ENCODE data around the gene WNT5A.

Gene WNT5A

DNA sequence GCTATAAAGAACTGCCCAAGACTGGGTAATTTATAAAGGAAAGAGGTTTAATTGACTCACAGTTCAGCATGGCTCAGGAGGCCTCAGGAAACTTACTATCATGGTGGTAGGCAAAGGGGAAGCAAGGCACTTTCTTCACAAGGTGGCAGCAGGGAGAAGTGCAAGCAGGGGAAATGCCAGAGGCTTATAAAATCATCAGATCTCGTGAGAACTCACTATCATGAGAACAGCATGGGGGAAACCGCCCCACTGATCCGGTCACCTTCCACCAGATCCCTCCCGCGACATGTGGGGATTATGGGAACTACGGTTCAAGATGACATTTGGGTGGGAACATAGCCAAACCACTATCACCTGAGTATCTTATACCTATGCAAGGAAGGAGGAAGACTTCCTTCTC, 18.0 kb upstream of the WNT5A start:
- peak; percentile 55 for DNase-seq

DNA sequence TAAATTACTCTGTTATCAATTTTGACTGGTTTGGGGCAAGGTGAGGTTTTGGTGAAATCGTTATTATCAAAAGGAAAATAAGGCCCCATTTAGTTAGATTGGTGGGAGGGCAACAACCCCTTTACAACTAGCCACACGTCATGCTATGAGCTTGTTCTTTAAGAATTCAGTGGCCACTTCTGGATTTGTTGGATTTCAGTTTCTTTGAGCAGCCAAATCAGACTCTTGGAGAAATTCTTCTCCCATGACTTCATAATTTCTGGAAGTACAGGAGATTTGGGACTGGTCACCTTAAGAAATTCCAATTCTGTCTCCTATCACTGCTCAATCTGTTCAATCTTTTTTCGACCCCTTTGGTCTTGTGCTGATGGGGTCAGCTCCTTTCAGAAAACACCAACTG, 14.8 kb upstream of the WNT5A start:
- peak; percentile 32 for DNase-seq

DNA sequence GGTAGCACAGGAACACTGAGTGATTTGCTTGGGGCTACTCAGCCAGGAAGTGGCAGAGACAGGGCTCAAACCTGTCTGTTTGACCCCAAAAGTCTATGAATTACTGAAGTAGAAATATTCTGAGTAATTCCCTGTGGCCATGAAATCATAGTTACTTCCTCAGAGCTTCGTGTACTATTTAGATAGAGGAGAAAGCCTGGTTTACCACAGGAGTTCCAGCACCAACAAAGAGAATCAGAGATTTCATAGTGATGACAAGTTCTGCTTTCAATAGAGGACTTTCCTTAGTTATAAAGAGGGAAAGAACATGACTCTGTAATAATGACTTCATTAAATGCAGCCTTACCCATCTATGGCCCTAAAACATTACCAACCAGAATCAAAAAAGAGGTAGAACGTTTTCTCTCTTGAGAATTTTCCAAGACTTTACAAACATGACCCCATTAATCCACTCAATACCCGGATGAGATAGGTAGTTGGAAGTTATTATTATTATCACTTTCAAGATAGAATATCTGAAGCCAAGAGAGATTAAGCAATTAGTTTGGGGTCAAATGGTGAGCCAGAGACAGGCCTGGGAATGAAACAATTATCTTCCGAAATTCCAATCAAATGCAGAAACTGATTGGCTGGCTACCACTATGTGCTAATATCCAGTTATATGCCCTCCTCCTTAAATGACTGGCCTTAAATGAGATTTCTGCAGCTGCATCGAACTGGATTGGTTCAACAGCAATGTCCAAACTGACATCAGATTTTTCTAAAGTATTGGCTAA, 13.6 kb upstream of the WNT5A start:
- DNase-seq: no peak

DNA sequence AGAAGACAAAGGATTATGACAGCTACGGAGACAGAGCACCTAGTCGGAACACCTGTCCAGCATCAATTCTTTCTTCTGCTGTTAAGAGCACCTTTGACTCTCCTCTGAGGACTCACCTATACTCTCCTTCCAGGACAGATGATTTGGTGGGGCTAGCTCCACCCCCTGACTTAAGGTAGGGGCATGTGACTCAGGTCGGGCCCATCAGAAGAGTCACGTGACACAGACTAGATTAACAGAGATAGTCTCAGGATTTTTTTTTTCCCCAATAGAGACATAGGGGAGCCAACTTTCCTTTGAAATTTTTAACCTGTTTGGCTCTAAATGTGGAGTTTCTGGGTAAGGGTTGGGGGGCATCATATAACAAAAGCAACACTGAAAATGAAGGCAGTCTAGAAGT, 11.4 kb upstream of the WNT5A start:
- peak; percentile 28 for DNase-seq

DNA sequence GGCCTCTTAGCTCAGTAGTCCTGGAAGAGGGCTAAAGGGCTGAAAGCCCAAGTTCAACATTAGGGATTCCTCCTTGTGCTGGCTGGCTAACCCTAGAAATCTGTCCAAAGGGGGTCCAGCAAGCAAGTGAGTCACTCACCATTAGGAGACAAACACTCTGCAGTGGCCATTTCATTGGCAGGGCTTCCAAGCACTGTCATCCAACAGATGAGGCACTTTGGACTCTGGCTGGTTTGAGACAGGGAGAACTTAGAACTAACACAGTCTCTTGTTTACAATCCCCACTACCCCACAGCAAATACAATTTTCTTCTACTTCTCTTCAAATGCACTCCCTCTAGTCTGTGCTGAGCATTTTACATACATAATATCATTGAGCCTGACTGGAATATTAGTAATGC, 10.1 kb upstream of the WNT5A start:
- DNase-seq: peak; percentile 29

DNA sequence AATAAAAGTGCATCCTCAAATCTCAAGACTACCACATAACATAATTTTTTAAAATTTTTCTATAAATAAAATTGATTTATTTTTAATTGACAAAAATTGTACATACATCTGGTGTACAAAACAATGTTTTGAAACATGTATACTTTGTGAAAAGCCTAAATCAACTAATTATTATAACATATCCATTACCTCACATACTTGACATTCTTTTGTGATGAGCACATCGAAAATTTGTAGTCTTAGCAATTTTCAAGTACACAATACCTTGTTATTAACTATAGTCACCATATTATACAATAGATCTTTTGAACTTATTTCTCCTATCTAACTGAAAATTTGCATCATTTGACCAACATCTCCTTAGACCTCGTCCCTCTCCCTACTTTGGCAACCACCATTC, 7.9 kb upstream of the WNT5A start:
- DNase-seq: no peak

DNA sequence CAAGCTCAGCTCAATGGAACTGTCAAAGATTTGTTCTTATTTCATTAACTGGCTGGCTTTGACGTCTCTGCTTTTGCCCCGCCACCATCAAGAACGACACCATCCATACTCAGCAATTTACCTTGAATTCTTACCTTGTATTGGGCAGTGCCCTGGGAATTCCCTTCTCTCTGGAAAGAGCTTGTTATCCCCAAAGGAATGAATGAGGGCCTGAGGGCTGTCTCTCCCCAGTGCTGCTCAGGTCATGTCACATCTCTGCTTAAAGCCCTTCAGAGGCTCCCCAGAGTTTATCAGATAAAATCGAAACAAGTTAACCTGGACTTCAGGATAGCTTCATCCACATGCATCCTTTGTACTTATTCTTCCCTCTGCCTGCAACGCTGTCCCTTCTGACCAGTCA, 5.9 kb upstream of the WNT5A start:
- peak; percentile 76 for DNase-seq

DNA sequence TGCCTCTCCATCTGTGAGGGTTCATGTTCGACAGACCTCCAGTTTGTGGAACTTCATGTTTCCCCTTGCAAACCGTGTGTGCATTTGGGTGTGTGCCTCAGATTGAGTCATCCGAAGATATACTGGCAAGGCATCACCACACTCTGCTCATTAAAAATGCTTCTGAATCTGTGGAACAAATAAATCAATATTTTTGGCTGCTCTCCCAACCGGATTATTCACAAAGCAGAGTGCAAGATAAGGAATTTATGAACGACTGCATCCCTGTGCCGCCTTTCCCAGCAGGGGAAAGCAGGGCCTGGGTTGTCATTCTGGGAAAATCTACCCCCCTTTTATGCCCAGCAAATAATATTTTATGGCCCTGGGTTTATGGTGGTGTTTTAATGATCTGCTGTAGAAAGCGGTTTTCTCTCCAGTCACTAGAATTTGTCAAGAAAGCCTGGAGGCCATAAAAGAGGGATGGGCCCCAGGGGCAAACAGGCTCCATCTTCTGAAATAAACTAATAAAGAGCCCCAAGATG, 4.2 kb upstream of the WNT5A start:
- DNase-seq: no peak

DNA sequence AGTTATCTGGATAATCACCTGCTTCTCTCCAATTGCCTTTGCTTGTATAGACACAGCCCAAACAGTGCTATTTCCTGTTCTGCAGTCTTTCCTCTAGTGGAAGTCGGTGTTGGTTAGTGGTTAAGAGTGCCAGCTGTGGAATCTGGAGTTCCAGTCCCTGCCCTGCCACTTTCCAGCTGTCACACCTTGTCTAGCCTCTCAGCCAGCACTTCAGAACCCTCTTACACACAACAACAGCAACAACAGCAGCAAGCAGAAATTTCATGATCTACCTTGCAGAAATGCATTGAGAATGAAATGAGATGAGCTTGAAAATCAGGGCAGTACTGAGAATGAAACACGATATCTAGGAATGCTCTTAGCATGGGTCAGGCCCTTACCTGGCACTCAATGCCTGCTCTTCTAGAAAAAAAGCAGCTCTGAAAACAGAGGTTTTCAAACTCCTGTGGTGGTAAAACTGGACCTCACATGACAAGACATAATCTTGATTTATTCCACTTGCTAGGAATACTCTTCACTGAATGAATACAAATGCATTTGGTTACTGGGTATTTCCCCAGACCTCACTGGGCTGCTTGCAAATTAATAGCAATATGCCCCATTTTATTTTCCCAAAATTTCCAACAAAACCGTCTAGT, 3.3 kb upstream of the WNT5A start:
- peak; percentile 56 for DNase-seq

DNA sequence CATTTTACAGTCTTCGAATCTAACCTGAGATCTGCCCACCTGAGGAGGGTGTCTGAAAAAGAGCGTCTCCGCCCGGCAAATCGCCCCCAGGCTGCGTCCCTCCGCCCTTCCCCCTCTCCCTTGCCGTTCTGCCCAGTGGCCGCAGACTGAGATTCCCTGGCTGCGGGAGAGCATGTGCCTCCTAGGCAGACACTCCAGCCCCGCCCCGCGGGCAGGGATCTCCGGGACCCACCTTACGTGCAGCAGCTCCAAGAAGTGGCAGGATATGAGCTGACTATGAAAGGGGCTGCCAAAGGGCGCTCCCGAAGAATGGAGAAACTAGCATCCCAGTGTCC, 2.7 kb upstream of the WNT5A start:
- peak; percentile 89 for DNase-seq

DNA sequence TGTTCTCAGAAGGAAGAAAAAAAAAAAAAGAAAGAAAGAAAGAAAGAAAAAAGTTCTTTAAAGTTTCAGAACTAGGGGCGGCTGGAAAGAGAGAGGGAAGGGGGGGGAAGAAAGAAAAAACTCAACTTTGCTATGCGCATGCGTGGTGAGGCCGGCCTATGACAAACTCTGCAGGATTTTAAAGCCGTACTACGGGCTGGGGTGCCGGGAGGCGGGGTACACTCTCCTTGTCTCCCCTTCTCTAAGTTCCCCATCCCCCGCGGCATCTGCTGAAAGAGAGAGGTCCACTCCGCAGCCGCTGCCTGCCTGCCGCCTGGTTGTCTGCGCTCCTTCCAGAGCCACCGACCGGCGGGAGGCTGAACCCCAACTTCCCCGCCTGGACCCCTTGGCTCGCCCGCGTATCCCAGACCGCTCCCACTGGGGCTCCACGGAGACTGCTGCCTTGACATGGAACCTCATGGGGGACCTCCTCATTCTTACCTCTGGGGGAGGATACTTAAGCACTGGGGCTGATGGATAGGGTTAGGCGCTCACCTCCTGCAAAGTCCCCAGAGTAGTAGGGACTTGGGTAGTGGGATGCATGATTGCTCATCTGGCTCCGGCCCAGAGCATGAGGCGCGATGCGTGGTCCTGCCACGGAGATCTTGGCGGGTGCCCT, 1.4 kb upstream of the WNT5A start:
- DNase-seq: peak; percentile 70

DNA sequence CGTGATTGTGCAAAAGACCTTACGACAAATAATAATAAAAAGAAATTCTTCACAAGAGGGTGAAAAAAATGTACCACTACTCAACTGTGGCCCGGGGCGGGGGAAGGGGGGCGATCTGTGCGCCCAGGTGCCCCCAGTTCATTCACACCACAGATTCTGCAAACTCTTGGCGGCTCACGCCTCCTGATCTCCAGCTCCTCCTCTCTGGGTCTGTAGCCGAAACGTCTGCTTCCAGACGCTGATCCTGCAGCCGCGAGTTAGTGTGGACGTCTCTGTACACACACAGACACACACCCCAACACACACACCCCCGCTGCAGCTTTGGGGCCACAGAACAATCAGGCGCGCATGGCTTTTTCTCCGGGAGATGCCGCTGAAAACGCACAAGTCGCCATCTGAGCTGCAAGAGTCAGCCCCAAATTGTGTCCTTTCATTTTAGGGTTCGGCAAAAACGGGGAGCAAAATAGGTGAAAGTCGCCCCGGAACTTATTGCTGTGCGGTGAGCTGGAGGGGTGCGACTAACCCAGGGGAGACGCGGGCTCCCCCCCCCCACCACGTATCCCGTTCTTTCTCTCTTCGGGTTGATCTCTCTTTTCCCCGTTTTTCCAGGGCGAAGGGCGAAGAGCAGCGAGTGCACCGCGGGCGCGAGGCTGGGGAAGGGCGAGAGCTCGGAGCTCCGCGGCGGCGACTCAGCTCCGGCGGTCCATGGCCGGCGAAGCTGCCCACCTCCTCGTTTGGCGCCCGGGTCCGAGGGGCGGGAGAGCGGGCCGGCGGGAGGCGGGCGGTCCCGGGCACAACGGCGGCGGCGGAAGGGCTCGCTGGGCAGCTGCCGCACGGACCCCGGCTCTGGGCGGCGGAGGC, 505 bp upstream of the WNT5A start:
- peak; percentile 84 for DNase-seq

DNA sequence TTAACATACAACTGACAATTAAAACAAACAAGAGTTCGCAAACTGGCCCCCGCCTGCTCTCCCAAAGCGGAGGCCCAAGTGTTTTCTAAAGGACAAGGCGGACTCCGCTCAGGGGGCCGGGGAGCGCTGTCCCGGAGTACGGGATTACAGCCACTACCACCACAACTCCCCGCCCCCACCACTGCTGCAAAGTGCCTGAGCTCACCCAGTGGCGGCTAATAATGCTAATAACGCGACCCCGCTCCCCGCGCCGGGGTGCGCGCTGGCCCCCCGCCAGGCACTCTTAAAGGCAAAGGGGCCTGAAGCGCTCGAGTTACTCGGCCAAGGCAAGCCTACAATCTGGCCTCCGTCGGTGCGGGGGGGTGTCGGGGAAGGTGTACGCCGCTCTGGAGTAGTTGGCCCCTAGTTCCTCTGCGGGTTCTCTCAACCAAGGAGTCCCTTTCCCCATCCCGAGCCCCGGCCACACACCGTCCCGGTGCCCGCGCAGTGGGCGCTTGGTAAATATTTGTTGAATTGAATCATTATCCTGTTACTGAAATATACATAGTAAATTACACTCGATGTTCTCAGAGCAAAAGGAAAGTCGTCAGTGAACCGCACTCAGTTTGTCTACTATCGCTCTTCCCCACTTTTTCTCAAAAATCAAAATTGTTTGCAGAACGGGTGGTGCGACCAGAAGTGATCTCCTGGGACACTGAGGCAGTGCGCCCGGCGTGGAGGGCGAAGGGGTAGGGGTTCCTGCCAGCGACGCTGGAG, 827 bp downstream of the WNT5A start:
- DNase-seq: peak; percentile 87

DNA sequence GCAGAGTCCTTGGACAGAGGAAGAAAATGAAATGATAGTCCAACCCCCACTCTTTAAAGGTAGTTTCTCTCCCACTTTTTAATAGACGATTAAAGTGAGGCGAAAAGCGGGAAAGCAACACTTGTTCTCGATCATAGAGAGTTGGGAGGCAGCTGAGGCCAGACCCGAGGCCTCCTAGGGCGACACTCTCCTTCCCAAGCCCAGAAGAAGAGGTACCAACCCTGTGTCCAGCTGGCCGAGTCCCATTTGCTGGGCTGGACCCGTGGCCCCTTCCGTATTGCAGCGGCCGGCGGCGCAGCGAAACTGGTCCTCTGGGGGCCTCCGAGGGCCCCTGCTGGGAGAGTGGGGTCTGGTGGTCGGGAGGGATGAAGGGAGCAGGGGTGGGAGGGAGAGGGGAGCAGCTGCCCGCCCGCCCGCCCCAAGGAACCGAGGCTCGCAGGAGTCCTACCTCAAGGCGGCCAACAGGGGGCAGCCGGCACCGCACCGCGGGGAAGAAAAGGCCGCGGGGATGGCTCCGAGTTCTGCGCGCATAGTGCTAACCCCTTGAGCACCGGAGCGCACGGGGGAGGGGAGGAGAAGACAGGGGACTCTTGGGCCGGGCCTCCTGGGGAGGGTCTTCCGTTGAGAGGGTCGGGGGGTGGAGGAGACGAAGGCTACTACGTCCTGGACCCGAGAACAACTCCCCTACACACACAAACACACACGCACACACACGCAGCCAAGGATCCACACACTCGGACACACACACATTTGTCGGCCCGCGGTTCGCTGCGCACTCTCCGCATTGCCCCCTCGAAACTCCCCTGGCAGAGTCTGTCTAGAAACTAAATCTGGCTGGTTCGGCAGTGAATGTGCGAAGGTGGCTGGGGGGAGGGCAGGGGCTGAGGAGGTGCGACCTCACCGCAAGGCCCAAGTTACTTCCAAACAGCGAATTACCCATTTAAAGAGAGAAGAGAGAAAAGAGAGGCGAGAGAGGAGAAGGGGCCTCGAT, 2.0 kb downstream of the WNT5A start:
- peak; percentile 93 for DNase-seq

DNA sequence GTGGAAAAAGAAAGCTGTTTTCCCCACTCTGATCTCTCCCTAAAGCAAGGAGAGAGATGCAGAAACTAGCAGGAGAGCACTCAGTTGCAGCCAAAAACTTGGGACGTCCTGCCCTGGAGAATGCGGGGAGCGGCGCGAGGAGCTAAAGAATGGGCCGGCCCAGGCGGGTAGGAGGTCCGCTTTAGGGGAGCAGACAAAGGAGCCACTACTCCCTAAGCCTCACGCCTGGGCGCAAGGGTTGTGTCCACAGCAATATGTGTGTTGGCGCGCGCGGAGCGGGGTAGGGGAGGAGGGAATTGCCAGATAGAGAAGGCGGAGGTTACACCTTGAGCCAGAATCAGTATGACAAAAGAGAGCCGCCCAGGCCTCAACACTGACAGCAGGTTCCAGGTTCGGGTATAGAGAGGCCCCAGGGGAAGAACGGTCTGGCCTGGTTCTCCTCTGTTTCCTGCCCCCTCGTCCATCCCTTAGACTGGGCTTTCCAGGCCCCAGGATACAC, 2.9 kb downstream of the WNT5A start:
- DNase-seq: peak; percentile 75

DNA sequence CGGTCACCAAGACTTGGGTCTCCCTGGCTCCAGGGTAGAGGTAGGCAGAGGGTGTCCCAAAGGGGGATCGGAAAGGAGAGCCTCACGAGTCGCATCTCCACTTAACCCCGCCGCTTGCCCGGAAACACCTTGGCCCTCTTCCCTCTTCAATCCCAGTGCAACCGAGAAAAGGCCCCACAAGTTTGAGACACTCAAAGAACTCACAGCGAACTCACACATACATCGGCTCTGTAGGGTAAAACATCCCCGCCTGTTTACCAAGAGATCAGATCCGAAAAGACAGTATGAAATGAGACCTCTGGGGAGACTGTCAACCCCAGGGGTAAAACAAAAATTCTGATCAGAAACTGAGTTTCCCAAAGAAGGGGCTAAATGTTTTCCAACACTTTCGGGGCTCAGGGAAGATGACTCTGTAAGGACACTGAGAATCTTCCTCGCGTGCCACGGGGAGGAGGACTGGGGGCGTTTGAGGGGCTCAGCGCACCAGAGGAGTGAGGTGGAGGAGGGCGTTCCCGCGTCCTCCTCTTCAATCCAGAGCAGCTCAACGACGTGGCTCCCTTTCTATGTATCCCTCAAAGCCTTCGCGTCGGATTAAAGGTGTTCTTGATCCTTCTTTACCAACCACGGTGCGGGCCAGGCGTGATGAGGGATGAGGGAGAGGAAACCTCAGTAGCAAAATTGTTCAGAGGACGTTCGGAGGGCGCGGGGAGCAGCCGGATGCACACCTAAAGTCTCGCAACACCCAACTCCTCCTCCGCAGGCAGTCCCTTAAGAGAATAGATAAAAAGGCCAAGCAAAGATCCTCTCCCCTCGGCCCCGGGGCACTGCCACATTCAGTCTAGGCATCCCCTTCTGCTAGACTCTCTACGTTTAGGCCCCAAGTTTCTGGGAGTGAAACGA, 3.7 kb downstream of the WNT5A start:
- DNase-seq: no peak

DNA sequence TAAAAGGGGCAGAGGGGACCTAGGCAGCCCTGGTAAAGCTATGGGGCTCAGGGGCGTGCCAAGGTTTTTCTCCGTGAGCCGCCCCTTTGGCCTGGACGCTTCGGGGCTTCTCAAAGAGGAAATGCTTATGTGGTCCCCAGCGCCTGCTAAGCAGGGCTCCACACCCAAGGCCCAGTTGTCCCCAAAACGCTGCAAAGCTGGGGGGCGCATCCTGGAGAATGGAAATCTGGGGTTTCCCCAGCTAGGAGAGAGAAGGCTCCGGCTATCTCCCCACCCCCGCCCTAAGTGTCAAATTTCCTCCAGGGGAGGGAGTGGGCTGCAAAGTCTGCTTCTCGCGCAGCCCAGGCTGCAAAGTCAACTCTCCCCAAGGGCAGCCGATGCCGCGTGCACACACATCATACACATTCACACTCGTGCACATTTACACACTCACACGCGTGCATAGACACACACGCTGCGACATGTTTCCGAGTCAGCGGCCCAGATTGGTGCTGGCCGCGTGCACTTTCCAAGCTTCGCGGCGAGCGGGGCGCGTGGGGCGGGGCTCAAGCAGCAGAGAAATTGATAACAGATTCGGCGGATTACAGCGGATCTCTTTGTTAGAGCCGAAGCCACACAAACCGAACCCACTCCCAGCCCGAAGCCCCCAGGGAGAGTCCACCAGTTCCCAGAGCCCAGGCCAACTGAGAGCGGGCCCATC, 4.5 kb downstream of the WNT5A start:
- peak; percentile 72 for DNase-seq

DNA sequence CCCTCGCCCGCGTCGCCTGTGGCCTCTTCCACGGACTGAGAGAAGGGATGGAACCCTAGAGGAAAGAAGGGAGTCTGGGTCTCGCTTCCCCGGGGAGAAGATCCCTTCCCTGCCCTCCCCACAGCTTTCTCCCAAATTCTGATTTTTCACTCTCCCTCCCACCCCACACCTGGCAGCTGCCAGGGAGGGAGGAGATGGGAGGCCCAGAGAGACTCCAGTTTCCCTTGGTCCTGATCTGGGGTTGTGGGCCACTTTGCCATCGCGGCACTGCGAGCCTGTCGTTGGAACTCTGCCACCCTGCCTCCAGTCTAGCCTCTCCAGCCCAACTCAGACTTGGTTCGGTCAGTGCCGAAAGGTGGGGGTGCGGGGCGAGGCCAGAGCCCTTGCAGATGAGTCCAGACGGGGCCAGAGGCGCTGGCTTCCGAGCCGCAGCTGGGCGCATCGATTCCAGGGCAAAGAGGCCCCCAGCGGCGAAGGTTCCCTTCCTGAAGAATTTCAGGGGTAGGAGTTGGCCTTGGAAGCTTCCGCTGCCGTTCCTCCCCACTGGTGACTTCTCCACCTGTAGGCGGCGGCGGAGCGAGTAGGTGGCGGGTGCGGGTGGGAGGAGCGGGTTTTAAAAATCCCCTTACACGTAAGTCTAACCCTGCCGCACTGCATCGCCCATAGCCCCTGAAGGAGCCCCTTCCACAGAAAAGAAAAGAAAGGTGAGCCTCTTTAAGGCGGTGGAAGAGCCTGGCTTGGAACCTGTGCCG, 5.2 kb downstream of the WNT5A start:
- DNase-seq: peak; percentile 79
